K562 (cell line): ENCODE results near the gene SPTLC1. TPM values are rescaled to one million over a fixed set of nuclear protein-coding genes. Genes with fewer than 3 reads are reported as not detected.
A peak's percentile ranks its signal among the peaks of the same experiment; 100 is the strongest.

Source experiments
- CREBBP ChIP-seq: IDR thresholded peaks from one replicate; pipeline ENCODE4 v1.6.1; 2012; ENCODE audit warnings: low read depth, mild to moderate bottlenecking, control low read depth, inconsistent platforms, low read length
- FOSL1 ChIP-seq: fragments of 200-800 bp; sonication (Bioruptor generic); conservative IDR thresholded peaks from 2 replicates; pipeline ENCODE4 v1.6.1; 2016; ENCODE audit warnings: missing genetic modification characterization, missing compliant biosample characterization
- FOXA3 ChIP-seq, 2 experiments: fragments of 450-650 bp in 1 of 2; sonication (generic) in 1 of 2; formaldehyde crosslinking; IDR thresholded peaks in 1 of 2; conservative IDR thresholded peaks in 1 of 2; 2 replicates each; pipeline versions ENCODE4 v1.4.0 to v1.8.0; 2020 to 2022; ENCODE audit warnings: mild to moderate bottlenecking in 2 of 2, missing genetic modification reagents in 1 of 2
- MAFF ChIP-seq: IDR thresholded peaks from 2 replicates; pipeline ENCODE4 v1.6.1; 2012; ENCODE audit warnings: low read length, improper control_type of control experiment
- MGA ChIP-seq: fragments of 450-650 bp; IDR thresholded peaks from 2 replicates; pipeline ENCODE4 v1.6.1; 2016; ENCODE audit warnings: mild to moderate bottlenecking, moderate library complexity
- PYGO2 ChIP-seq: fragments of 450-650 bp; IDR thresholded peaks from 2 replicates; pipeline ENCODE4 v1.6.1; 2016; ENCODE audit warnings: mild to moderate bottlenecking, missing genetic modification characterization, moderate library complexity, missing compliant biosample characterization
- SMC3 ChIP-seq: conservative IDR thresholded peaks from 2 replicates; pipeline ENCODE4 v1.6.1; 2011; ENCODE audit warnings: low read depth, low read length, improper control_type of control experiment; ENCODE audit not compliant: insufficient read depth
- ZBTB2 ChIP-seq: fragments of 450-650 bp; IDR thresholded peaks from 2 replicates; pipeline ENCODE4 v1.6.1; 2016; ENCODE audit warnings: antibody characterized with exemption
- ZNF512 ChIP-seq: IDR thresholded peaks from 2 replicates; pipeline ENCODE4 v1.6.1; 2016; ENCODE audit warnings: missing genetic modification characterization, missing compliant biosample characterization
- polyA plus RNA-seq, 8 experiments: library from polyadenylated mRNA; depleted of rRNA in 4 of 8; stranded (reverse) in 5 of 8; unstranded in 3 of 8; fragments of >200 nt; fragmentation: Nextera tagmentation in 2 of 8; fragmentation: Illumina TruSeq in 1 of 8; extraction: Ambion mirVana in 2 of 8; extraction: Trizol in 1 of 8; gene quantifications; 2 replicates each; pipeline versions ENCODE4 v1.2.1 to v1.2.3, GENCODE V29; 2011 to 2014; ENCODE audit warnings: inconsistent platforms in 1 of 8, missing spikeins in 1 of 8
- total RNA-seq, 7 experiments: library from RNA; depleted of rRNA in 6 of 7; stranded (reverse); fragments of >200 nt in 6 of 7; fragmentation: Illumina TruSeq in 2 of 7; extraction: Trizol in 2 of 7; gene quantifications; 2 replicates each; pipeline versions ENCODE4 v1.2.1 to v1.2.3, GENCODE V29; 2011 to 2021; ENCODE audit warnings: low replicate concordance in 1 of 7

Gene SPTLC1
- total and polyA plus RNA-seq, 9 of the 15 experiments (the other 6 are each of a cell fraction or from before 2014, with no cell fraction given): 58.8 to 125 (median 84.5) TPM

- TF ChIP-seq MGA: peak; percentile 74
- peak; percentile 62 for TF ChIP-seq ZNF512 (tag)
- peak; percentile 95 for TF ChIP-seq ZBTB2
- no peak for TF ChIP-seq MAFF
- no peak for TF ChIP-seq CREBBP
- TF ChIP-seq FOSL1 (tag): peak; percentile 92
- TF ChIP-seq PYGO2 (tag): no peak
- peak; percentile 35 to 89; a peak in 3 of 4 replicates for TF ChIP-seq FOXA3 (CRISPR knock-in tag; conservative IDR thresholded peaks at IDR 0.05 in 1 of 2, IDR thresholded peaks at IDR 0.05 in 1 of 2)
- no peak for TF ChIP-seq SMC3
Measured at GRCh38 chr9:92147030-92147851, 32.0 kb upstream of the SPTLC1 start (continued).
